Hepatocyte (in vitro differentiated cells): ENCODE data around the gene LRRC46. TPM values are rescaled to one million over a fixed set of nuclear protein-coding genes. Genes with fewer than 3 reads are reported as not detected.

Experiments used
- DNase-seq: peaks from one replicate; pipeline ENCODE4 v3.0.0-alpha.2; 2016; ENCODE audit warnings: low spot score
- H2AFZ ChIP-seq: fragments of 200-600 bp; sonication (generic); 2 replicates; pipeline ENCODE4 v1.6.0; 2016; ENCODE audit warnings: antibody characterized with exemption, mild to moderate bottlenecking
- H3K27ac ChIP-seq: fragments of 200-600 bp; sonication (generic); 2 replicates; pipeline ENCODE4 v1.5.1; 2016; ENCODE audit warnings: mild to moderate bottlenecking
- H3K27me3 ChIP-seq: fragments of 200-600 bp; sonication (generic); 2 replicates; pipeline ENCODE4 v1.6.1; 2016
- H3K36me3 ChIP-seq: fragments of 200-600 bp; sonication (generic); replicated peaks from 2 replicates; pipeline ENCODE4 v1.5.1; 2016; ENCODE audit warnings: low read depth; ENCODE audit not compliant: insufficient read depth
- H3K4me1 ChIP-seq: fragments of 200-600 bp; sonication (generic); 2 replicates; pipeline ENCODE4 v1.5.1; 2016; ENCODE audit warnings: mild to moderate bottlenecking, moderate library complexity; ENCODE audit not compliant: insufficient read depth
- H3K4me2 ChIP-seq: fragments of 200-600 bp; sonication (generic); 2 replicates; pipeline ENCODE4 v1.6.0; 2016
- H3K4me3 ChIP-seq: fragments of 200-600 bp; sonication (generic); 2 replicates; pipeline ENCODE4 v1.5.1; 2016; ENCODE audit warnings: mild to moderate bottlenecking
- H3K79me2 ChIP-seq: fragments of 200-600 bp; sonication (generic); 2 replicates; pipeline ENCODE4 v1.6.0; 2017; ENCODE audit warnings: mild to moderate bottlenecking
- H3K9me2 ChIP-seq: fragments of 200-600 bp; sonication (generic); replicated peaks from 2 replicates; pipeline ENCODE4 v1.6.0; 2017; ENCODE audit warnings: mild to moderate bottlenecking; ENCODE audit not compliant: insufficient read depth
- H3K9me3 ChIP-seq: fragments of 200-600 bp; sonication (generic); 2 replicates; pipeline ENCODE4 v1.5.1; 2016; ENCODE audit warnings: low read depth, mild to moderate bottlenecking
- H4K20me1 ChIP-seq: fragments of 200-600 bp; sonication (generic); 2 replicates; pipeline ENCODE4 v1.6.0; 2016; ENCODE audit warnings: mild to moderate bottlenecking; ENCODE audit not compliant: insufficient read depth, poor library complexity, severe bottlenecking
- EZH2 ChIP-seq: fragments of 200-600 bp; sonication (generic); IDR thresholded peaks from 2 replicates; pipeline ENCODE4 v1.6.1; 2016; ENCODE audit warnings: antibody characterized with exemption, mild to moderate bottlenecking, borderline replicate concordance
- EZH2phosphoT487 ChIP-seq: fragments of 200-600 bp; sonication (generic); IDR thresholded peaks from one replicate; pipeline ENCODE4 v1.6.1; 2018; ENCODE audit warnings: antibody characterized with exemption, mild to moderate bottlenecking, low read depth, moderate library complexity; ENCODE audit not compliant: unreplicated experiment, severe bottlenecking
- WGBS: methylation state at CpG from one replicate; pipeline ENCODE4 v1.1.6; 2016; ENCODE audit warnings: low lambda C conversion rate; ENCODE audit errors: missing lambda C conversion rate; 5-methylcytosine and 5-hydroxymethylcytosine counted together
- polyA plus RNA-seq: library from polyadenylated mRNA; unstranded; fragments of >200 nt; fragmentation: Nextera tagmentation; extraction: Ambion mirVana; gene quantifications from 2 replicates; pipeline ENCODE4 v1.2.1, GENCODE V29; 2016
- total RNA-seq: library from RNA; depleted of rRNA; stranded (reverse); fragments of >200 nt; gene quantifications from 2 replicates; pipeline ENCODE4 v1.2.3, GENCODE V29; 2014
- TF ChIP-seq, protein P1 (sequence below): fragments of 200-600 bp; sonication (generic); IDR thresholded peaks from 2 replicates; pipeline ENCODE4 v1.5.1; 2016; ENCODE audit warnings: antibody characterized with exemption, mild to moderate bottlenecking; ENCODE audit not compliant: poor library complexity

The LRRC46 gene
- total and polyA plus RNA-seq, 2 experiments from 2014 or later: 0.83 TPM; not detected in 1

DNA sequence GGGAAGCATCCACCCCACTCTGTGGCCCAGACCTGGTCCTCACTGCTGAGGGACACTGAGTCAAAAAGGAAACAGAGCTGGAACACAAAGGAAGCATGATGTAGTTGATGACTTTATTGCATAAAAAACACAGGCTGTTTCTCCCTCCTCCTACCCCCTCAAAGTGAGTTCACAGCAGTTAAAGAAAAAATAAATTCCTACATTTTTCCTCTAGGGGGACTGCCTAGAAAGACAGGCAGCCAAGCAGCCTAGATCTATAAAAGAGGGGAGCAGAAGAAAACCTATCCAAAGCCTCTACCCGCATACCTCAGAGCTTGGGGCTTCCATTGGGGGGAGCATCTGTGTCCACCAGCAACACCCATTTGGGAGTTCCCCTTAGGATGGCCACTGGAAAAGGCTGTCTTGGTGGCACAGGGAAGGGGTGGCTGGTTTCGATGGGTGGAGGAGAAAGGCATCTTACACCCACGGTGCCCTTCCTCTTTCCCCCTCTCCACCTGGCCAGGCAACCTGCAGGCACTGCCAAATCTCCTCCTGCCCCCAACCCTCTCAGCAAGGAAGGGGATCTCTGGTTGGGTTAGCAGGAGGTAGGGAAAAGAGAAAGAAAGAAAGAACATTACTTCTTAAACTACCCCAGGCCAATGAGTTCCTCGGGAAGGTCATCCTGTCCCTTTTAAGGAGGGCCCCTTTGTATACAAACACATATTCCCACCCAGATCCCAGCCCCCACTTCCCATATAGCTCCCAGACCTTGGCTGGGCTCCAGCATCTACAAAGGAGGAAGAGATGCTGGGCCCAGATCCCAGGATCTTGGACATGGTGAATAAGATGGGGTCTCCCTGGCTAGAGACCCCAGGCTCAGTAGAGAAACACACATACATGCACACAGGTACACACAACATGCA is 13.6 kb downstream of the LRRC46 start:
- Histone ChIP-seq H2AFZ (no peak overlapping the region), H3K4me1 (peaks cover 43% of the 10 kb centered on the region), H3K36me3 (no peaks in the 10 kb centered on the region), H3K4me3 (no peak overlapping the region), H3K4me2 (no peak overlapping the region), H3K79me2 (peaks cover 8% of the 10 kb centered on the region), H3K9me2 (no peaks in the 10 kb centered on the region), H3K27me3 (peaks cover 45% of the 10 kb centered on the region), H3K9me3 (no peaks in the 10 kb centered on the region), H3K27ac (no peak overlapping the region), H4K20me1 (no peaks in the 10 kb centered on the region)
- no peak for TF ChIP-seq EZH2
- TF ChIP-seq, protein P1, sequence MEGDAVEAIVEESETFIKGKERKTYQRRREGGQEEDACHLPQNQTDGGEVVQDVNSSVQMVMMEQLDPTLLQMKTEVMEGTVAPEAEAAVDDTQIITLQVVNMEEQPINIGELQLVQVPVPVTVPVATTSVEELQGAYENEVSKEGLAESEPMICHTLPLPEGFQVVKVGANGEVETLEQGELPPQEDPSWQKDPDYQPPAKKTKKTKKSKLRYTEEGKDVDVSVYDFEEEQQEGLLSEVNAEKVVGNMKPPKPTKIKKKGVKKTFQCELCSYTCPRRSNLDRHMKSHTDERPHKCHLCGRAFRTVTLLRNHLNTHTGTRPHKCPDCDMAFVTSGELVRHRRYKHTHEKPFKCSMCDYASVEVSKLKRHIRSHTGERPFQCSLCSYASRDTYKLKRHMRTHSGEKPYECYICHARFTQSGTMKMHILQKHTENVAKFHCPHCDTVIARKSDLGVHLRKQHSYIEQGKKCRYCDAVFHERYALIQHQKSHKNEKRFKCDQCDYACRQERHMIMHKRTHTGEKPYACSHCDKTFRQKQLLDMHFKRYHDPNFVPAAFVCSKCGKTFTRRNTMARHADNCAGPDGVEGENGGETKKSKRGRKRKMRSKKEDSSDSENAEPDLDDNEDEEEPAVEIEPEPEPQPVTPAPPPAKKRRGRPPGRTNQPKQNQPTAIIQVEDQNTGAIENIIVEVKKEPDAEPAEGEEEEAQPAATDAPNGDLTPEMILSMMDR: peak; percentile 31
- no peak for TF ChIP-seq EZH2phosphoT487
- WGBS: 69% methylated on average over 4 of the region's 4 CpGs
- DNase-seq: no peak

DNA sequence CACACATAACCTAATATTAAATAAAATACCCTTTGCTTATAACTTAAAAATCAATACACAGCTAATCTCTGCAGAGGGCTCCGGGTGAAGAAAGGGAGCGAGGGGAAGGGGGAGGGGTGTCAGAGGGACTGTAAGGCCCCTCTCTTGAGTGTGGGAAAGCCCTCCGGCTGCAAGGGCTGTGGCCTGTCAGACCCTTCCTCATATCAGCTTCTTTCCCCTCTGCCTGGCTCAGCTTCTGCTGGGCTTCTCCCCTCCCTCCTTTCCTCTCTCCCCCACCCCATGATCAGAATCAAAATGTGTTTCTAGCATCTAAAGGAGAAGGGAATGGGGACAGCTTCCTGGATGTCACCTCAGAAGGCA is 14.2 kb downstream of the LRRC46 start:
- no peak overlapping the region for H3K27ac ChIP-seq
- no peaks in the 10 kb centered on the region for H3K36me3 ChIP-seq
- H3K4me1 ChIP-seq: peaks cover 38% of the 10 kb centered on the region
- WGBS: 45% methylated on average over 3 of the region's 3 CpGs
- peaks cover 2% of the 10 kb centered on the region for H3K79me2 ChIP-seq
- TF ChIP-seq EZH2phosphoT487 (no peak), EZH2 (no peak)
- TF ChIP-seq, protein P1: no peak
- H3K9me3 ChIP-seq: no peaks in the 10 kb centered on the region
- peaks cover 47% of the 10 kb centered on the region for H3K27me3 ChIP-seq
- no peak overlapping the region for H3K4me3 ChIP-seq
- H2AFZ ChIP-seq: no peak overlapping the region
- no peak for DNase-seq
- no peaks in the 10 kb centered on the region for H4K20me1 ChIP-seq
- no peaks in the 10 kb centered on the region for H3K9me2 ChIP-seq
- no peak overlapping the region for H3K4me2 ChIP-seq

DNA sequence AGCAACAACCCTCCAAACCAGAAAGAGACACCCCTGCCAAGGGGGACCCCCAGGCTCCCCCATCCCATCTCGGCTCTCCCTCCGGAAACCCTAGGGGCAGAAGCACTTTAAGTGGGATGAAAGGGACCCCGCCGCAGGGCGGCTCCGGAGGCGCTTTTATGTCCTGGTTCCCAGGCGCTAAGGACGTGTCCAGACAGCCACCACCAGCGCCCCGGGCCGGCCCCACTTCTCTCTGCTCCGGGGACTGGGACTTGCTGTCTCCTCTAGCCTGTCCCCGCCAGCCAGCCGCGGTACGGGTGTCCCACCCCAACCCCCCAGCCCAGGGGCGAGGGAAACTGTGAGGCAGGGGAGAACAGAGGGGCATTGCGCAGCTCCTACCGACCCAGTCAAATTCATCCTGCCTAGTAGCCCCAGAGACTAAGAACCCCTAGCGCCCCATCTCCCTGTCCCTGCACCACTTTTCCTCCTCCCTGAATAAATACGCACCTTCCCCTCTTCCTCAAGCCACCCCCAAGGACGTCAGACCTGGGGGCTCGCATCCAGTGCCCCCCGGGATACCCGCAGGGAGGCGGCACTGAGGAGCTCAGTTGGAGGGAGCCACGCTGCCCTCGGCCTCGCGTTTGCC is 15.4 kb downstream of the LRRC46 start:
- no peak for DNase-seq
- H3K4me2 ChIP-seq: peak overlapping the region; percentile 57
- peaks cover 50% of the 10 kb centered on the region for H3K27me3 ChIP-seq

More for the DNA sequence above, 15.4 kb downstream of the LRRC46 start:
- TF ChIP-seq EZH2phosphoT487: no peak
- TF ChIP-seq, protein P1: no peak
- TF ChIP-seq EZH2: no peak
- no peaks in the 10 kb centered on the region for H4K20me1 ChIP-seq
- no peak overlapping the region for H2AFZ ChIP-seq
- no peak overlapping the region for H3K4me3 ChIP-seq
- H3K27ac ChIP-seq: no peak overlapping the region
- WGBS: 30% methylated on average over 19 of the region's 31 CpGs
- H3K9me3 ChIP-seq: no peaks in the 10 kb centered on the region
- no peaks in the 10 kb centered on the region for H3K36me3 ChIP-seq
- H3K79me2 ChIP-seq: no peaks in the 10 kb centered on the region
- H3K9me2 ChIP-seq: no peaks in the 10 kb centered on the region
- H3K4me1 ChIP-seq: peaks cover 36% of the 10 kb centered on the region
